Measurements from ENCODE around the gene PLAGL2.

DNA sequence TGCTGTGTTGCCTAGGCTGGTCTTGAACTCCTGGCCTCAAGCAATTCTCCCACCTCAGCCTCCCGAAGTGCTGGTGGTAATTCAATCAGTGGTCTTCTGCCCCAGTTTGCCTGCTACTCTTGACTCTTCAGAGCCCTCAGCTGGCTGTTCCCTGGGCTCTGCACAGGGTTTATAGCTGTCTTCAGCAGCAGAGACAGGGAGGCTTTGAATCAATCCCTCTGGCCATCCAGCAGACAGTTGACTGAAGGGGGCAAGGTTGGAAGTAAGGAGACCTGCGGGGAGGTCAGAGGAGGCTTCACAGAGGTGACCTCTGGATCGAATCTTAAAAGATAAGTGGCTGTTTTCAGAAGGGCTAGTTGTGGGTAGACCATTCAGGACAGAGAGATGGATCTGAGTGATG is 43.9 kb upstream of the PLAGL2 start:
- TF ChIP-seq CTCF (IDR thresholded peaks at IDR 0.05; ENCODE audit: low read length): no peak
- no peak for TF ChIP-seq EZH2 (optimal IDR thresholded peaks at IDR 0.05; ENCODE audit: low read depth, low read length)
